Neuron (in vitro differentiated cells): ENCODE measurements around the gene FASTKD3.

Source experiments
- H2AFZ ChIP-seq: one replicate; pipeline ENCODE4 v1.6.1; 2013; ENCODE audit warnings: low read depth, mild to moderate bottlenecking, inconsistent platforms, low read length, moderate library complexity
- H3K27me3 ChIP-seq: one replicate; pipeline ENCODE4 v1.6.1; 2013; ENCODE audit warnings: low read length; ENCODE audit not compliant: insufficient read depth
- H3K36me3 ChIP-seq: one replicate; pipeline ENCODE4 v1.6.1; 2013; ENCODE audit warnings: low read length; ENCODE audit not compliant: insufficient read depth
- H3K4me1 ChIP-seq: one replicate; pipeline ENCODE4 v1.6.1; 2013; ENCODE audit warnings: low read length; ENCODE audit not compliant: insufficient read depth
- H3K4me3 ChIP-seq: 2 replicates; pipeline ENCODE4 v1.5.1; 2013; ENCODE audit warnings: mild to moderate bottlenecking, low read length, moderate library complexity
- H3K9me3 ChIP-seq: one replicate; pipeline ENCODE4 v1.6.1; 2013; ENCODE audit warnings: low read length

The FASTKD3 gene

GRCh38 chr5:7894860-7895259 lies 26.0 kb upstream of the FASTKD3 start:
- H3K4me1 ChIP-seq: no peaks in the 10 kb centered on the region
- no peak overlapping the region for H3K4me3 ChIP-seq
- no peak overlapping the region for H2AFZ ChIP-seq
- H3K36me3 ChIP-seq: peaks cover 88% of the 10 kb centered on the region
- no peaks in the 10 kb centered on the region for H3K9me3 ChIP-seq
- no peaks in the 10 kb centered on the region for H3K27me3 ChIP-seq

GRCh38 chr5:7894439-7894838 lies 25.6 kb upstream of the FASTKD3 start:
- Histone ChIP-seq H3K4me1 (no peaks in the 10 kb centered on the region), H2AFZ (no peak overlapping the region), H3K36me3 (peaks cover 88% of the 10 kb centered on the region), H3K9me3 (no peaks in the 10 kb centered on the region), H3K27me3 (no peaks in the 10 kb centered on the region), H3K4me3 (no peak overlapping the region)

GRCh38 chr5:7888901-7889300 lies 20.1 kb upstream of the FASTKD3 start:
- Histone ChIP-seq H3K9me3 (no peaks in the 10 kb centered on the region), H3K4me3 (no peak overlapping the region), H3K27me3 (no peaks in the 10 kb centered on the region), H3K4me1 (no peaks in the 10 kb centered on the region), H3K36me3 (peaks cover 73% of the 10 kb centered on the region), H2AFZ (no peak overlapping the region)

GRCh38 chr5:7886849-7887475 lies 18.1 kb upstream of the FASTKD3 start:
- Histone ChIP-seq H3K4me3 (no peak overlapping the region), H2AFZ (no peak overlapping the region), H3K27me3 (no peaks in the 10 kb centered on the region), H3K4me1 (no peaks in the 10 kb centered on the region), H3K9me3 (no peaks in the 10 kb centered on the region), H3K36me3 (peaks cover 71% of the 10 kb centered on the region)

- Histone ChIP-seq H3K36me3 (peaks cover 78% of the 10 kb centered on the region), H2AFZ (no peak overlapping the region), H3K4me3 (no peak overlapping the region)
These were observed 15.8 kb upstream of the FASTKD3 start for GRCh38 chr5:7884491-7885267.

GRCh38 chr5:7882926-7883325 lies 14.1 kb upstream of the FASTKD3 start:
- Histone ChIP-seq H3K9me3 (no peaks in the 10 kb centered on the region), H3K27me3 (no peaks in the 10 kb centered on the region), H2AFZ (no peak overlapping the region), H3K4me3 (no peak overlapping the region), H3K4me1 (no peaks in the 10 kb centered on the region), H3K36me3 (peaks cover 82% of the 10 kb centered on the region)

More at GRCh38 chr5:7884491-7885267, 15.8 kb upstream of the FASTKD3 start:
- no peaks in the 10 kb centered on the region for H3K27me3 ChIP-seq
- H3K9me3 ChIP-seq: no peaks in the 10 kb centered on the region
- H3K4me1 ChIP-seq: no peaks in the 10 kb centered on the region

- Histone ChIP-seq H2AFZ (no peak overlapping the region), H3K9me3 (no peaks in the 10 kb centered on the region), H3K4me1 (no peaks in the 10 kb centered on the region), H3K4me3 (no peak overlapping the region), H3K36me3 (peaks cover 85% of the 10 kb centered on the region), H3K27me3 (no peaks in the 10 kb centered on the region)
These were observed 13.0 kb upstream of the FASTKD3 start for GRCh38 chr5:7881816-7882215.

- Histone ChIP-seq H3K36me3 (peaks cover 89% of the 10 kb centered on the region), H3K4me1 (no peaks in the 10 kb centered on the region), H3K4me3 (no peak overlapping the region), H3K9me3 (no peaks in the 10 kb centered on the region), H2AFZ (no peak overlapping the region), H3K27me3 (no peaks in the 10 kb centered on the region)
These were observed 12.3 kb upstream of the FASTKD3 start for GRCh38 chr5:7881091-7881490.

GRCh38 chr5:7878381-7878873 lies 9.6 kb upstream of the FASTKD3 start:
- H2AFZ ChIP-seq: no peak overlapping the region
- peaks cover 83% of the 10 kb centered on the region for H3K36me3 ChIP-seq
- H3K4me1 ChIP-seq: no peaks in the 10 kb centered on the region
- H3K27me3 ChIP-seq: no peaks in the 10 kb centered on the region
- no peak overlapping the region for H3K4me3 ChIP-seq
- no peaks in the 10 kb centered on the region for H3K9me3 ChIP-seq

GRCh38 chr5:7877851-7878250 lies 9.0 kb upstream of the FASTKD3 start:
- H3K36me3 ChIP-seq: peaks cover 83% of the 10 kb centered on the region
- no peak overlapping the region for H2AFZ ChIP-seq
- H3K4me3 ChIP-seq: no peak overlapping the region
- H3K9me3 ChIP-seq: no peaks in the 10 kb centered on the region
- no peaks in the 10 kb centered on the region for H3K27me3 ChIP-seq
- no peaks in the 10 kb centered on the region for H3K4me1 ChIP-seq

- Histone ChIP-seq H3K36me3 (peaks cover 80% of the 10 kb centered on the region), H3K9me3 (no peaks in the 10 kb centered on the region), H2AFZ (no peak overlapping the region), H3K4me1 (no peaks in the 10 kb centered on the region), H3K4me3 (no peak overlapping the region), H3K27me3 (no peaks in the 10 kb centered on the region)
These were observed 8.0 kb upstream of the FASTKD3 start for GRCh38 chr5:7876867-7877266.

- Histone ChIP-seq H3K27me3 (no peaks in the 10 kb centered on the region), H3K9me3 (no peaks in the 10 kb centered on the region), H3K36me3 (peaks cover 69% of the 10 kb centered on the region), H3K4me3 (no peak overlapping the region), H2AFZ (no peak overlapping the region), H3K4me1 (peaks cover 8% of the 10 kb centered on the region)
These were observed 6.3 kb upstream of the FASTKD3 start for GRCh38 chr5:7875151-7875550.

GRCh38 chr5:7874639-7875038 lies 5.8 kb upstream of the FASTKD3 start:
- no peaks in the 10 kb centered on the region for H3K9me3 ChIP-seq
- H2AFZ ChIP-seq: no peak overlapping the region
- no peak overlapping the region for H3K4me3 ChIP-seq
- H3K27me3 ChIP-seq: no peaks in the 10 kb centered on the region
- H3K36me3 ChIP-seq: peaks cover 64% of the 10 kb centered on the region
- peaks cover 13% of the 10 kb centered on the region for H3K4me1 ChIP-seq
